K562 (cell line): ENCODE results near the gene GHR. TPM values are rescaled to one million over a fixed set of nuclear protein-coding genes. Genes with fewer than 3 reads are reported as not detected.

Source experiments
- ATAC-seq: fragments of 200-7000 bp; cut with Tn5 transposase; 3 replicates; pipeline ENCODE4 v1.9.1; 2020; ENCODE audit warnings: moderate library complexity
- BruUV-seq: library from RNA; stranded (reverse); fragments of 400-500 nt; replicated peaks from 2 replicates; lab custom pipeline; 2021; lab: Mats Ljungman, UMichigan
- CTCF ChIA-PET: fragments of 300-600 bp; formaldehyde crosslinking; extraction: SDS; loops from one replicate; lab custom pipeline; 2021; ENCODE audit warnings: low intra/inter-chr PET ratio; lab: Yijun Ruan, JAX
- POLR2A ChIA-PET: fragments of 300-600, 350-650 bp; sonication (Branson Sonifier 250); formaldehyde crosslinking; extraction: SDS; loops from one replicate; lab custom pipeline; 2021; ENCODE audit warnings: antibody characterized with exemption, inconsistent platforms; lab: Yijun Ruan, JAX
- DNase-seq, 4 experiments: peaks; one replicate each; pipeline versions ENCODE4 v3.0.0 to v3.0.0-alpha.2; 2011 to 2018; ENCODE audit warnings: low spot score in 3 of 4, mixed read lengths in 3 of 4; ENCODE audit errors: extremely low read depth in 1 of 4
- FAIRE-seq: peaks from 2 replicates; lab custom pipeline; 2011; peaks lifted over from hg19 to GRCh38; lab: Jason Lieb, UNC
- H2AFZ ChIP-seq: 2 replicates; pipeline ENCODE4 v1.6.0; 2011; ENCODE audit warnings: low read depth, low read length, control low read depth, inconsistent platforms
- H3K27ac ChIP-seq: fragments of 200-600 bp; 3 replicates; pipeline ENCODE4 v1.8.0; 2011; ENCODE audit warnings: low read depth, mild to moderate bottlenecking, control low read depth, inconsistent platforms, low read length, moderate library complexity, mixed read lengths; ENCODE audit errors: extremely low read depth
- H3K27me3 ChIP-seq, 2 experiments: fragments of 300-600 bp in 1 of 2; 2 replicates in 1 of 2; 3 replicates in 1 of 2; pipeline versions ENCODE4 v1.6.0 to v1.8.0; 2011; ENCODE audit warnings: inconsistent platforms in 2 of 2, low read length in 2 of 2, mild to moderate bottlenecking in 1 of 2, mixed read lengths in 1 of 2, moderate library complexity in 1 of 2; ENCODE audit not compliant: control insufficient read depth in 2 of 2, insufficient read depth in 2 of 2
- H3K36me3 ChIP-seq: fragments of 300-600 bp; 3 replicates; pipeline ENCODE4 v1.8.0; 2011; ENCODE audit warnings: mild to moderate bottlenecking, low read length, inconsistent platforms; ENCODE audit not compliant: control insufficient read depth, insufficient read depth
- H3K4me1 ChIP-seq, 2 experiments: fragments of 200-600 bp in 1 of 2; replicated peaks in 1 of 2; 2 replicates in 1 of 2; 3 replicates in 1 of 2; pipeline versions ENCODE4 v1.5.1 to v1.8.0; 2011; ENCODE audit warnings: inconsistent platforms in 2 of 2, low read length in 2 of 2, mild to moderate bottlenecking in 1 of 2, mixed read lengths in 1 of 2, moderate library complexity in 1 of 2; ENCODE audit not compliant: control insufficient read depth in 2 of 2, insufficient read depth in 2 of 2
- H3K4me2 ChIP-seq: 2 replicates; pipeline ENCODE4 v1.6.1; 2011; ENCODE audit warnings: low read length, control low read depth, inconsistent platforms, mixed read lengths; ENCODE audit not compliant: insufficient read depth
- H3K4me3 ChIP-seq: fragments of 200-600 bp; sonication (generic), shearing (Covaris generic); 2 replicates; pipeline ENCODE4 v1.5.1; 2016; ENCODE audit warnings: control low read depth, inconsistent platforms
- H3K79me2 ChIP-seq: fragments of 200-600 bp; 3 replicates; pipeline ENCODE4 v1.8.0; 2011; ENCODE audit warnings: low read length, inconsistent platforms; ENCODE audit not compliant: control insufficient read depth, insufficient read depth
- H3K9ac ChIP-seq, 2 experiments: 2 replicates each; pipeline versions ENCODE4 v1.6.0 to v1.6.1; 2011; ENCODE audit warnings: low read depth in 2 of 2, low read length in 2 of 2, control low read depth in 1 of 2, inconsistent platforms in 1 of 2, mild to moderate bottlenecking in 1 of 2, mixed read lengths in 1 of 2; ENCODE audit not compliant: insufficient read depth in 1 of 2
- H3K9me1 ChIP-seq: one replicate; pipeline ENCODE4 v1.6.0; 2011; ENCODE audit warnings: inconsistent platforms, mild to moderate bottlenecking, low read length, moderate library complexity; ENCODE audit not compliant: control insufficient read depth, insufficient read depth
- H3K9me3 ChIP-seq: replicated peaks from 2 replicates; pipeline ENCODE4 v1.5.1; 2011; ENCODE audit warnings: low read depth, low read length, inconsistent platforms; ENCODE audit not compliant: control insufficient read depth, insufficient read depth
- H4K20me1 ChIP-seq: replicated peaks from 2 replicates; pipeline ENCODE4 v1.6.1; 2011; ENCODE audit warnings: low read length, inconsistent platforms, mixed read lengths; ENCODE audit not compliant: control insufficient read depth, insufficient read depth
- DMBX1 ChIP-seq: fragments of 250-450 bp; sonication (Bioruptor Pico); IDR thresholded peaks from 2 replicates; pipeline ENCODE4 v1.8.0; 2022; ENCODE audit warnings: inconsistent platforms, mild to moderate bottlenecking, moderate library complexity, borderline replicate concordance
- GTF2A2 ChIP-seq: IDR thresholded peaks from 2 replicates; pipeline ENCODE4 v1.6.1; 2016; ENCODE audit warnings: mild to moderate bottlenecking, missing genetic modification characterization, missing compliant biosample characterization
- KDM5B ChIP-seq: fragments of 200-600 bp; sonication (generic); IDR thresholded peaks from 2 replicates; pipeline ENCODE4 v1.6.1; 2012; ENCODE audit warnings: low read depth, mild to moderate bottlenecking, moderate library complexity, low read length, control low read depth, inconsistent platforms; ENCODE audit not compliant: insufficient replicate concordance
- MAFG ChIP-seq: fragments of 450-650 bp; conservative IDR thresholded peaks from 2 replicates; pipeline ENCODE4 v1.6.1; 2016; ENCODE audit warnings: missing genetic modification characterization, missing compliant biosample characterization
- NFRKB ChIP-seq: fragments of 450-650 bp; IDR thresholded peaks from 2 replicates; pipeline ENCODE4 v1.6.1; 2016; ENCODE audit warnings: low read depth
- NR4A1 ChIP-seq, 2 experiments: fragments of 250-450 bp in 1 of 2; fragments of 450-650 bp in 1 of 2; sonication (Bioruptor Pico) in 1 of 2; IDR thresholded peaks; 2 replicates each; pipeline versions ENCODE4 v1.4.0 to v1.6.1; 2016 to 2020; ENCODE audit warnings: mild to moderate bottlenecking in 2 of 2, missing compliant biosample characterization in 1 of 2, missing genetic modification characterization in 1 of 2, moderate library complexity in 1 of 2
- PHF21A ChIP-seq: fragments of 450-650 bp; IDR thresholded peaks from 2 replicates; pipeline ENCODE4 v1.6.1; 2017; ENCODE audit warnings: low read depth, borderline replicate concordance
- PHTF2 ChIP-seq: fragments of 250-450 bp; sonication (Bioruptor Pico); IDR thresholded peaks from 2 replicates; pipeline ENCODE4 v1.5.0; 2021; ENCODE audit warnings: mild to moderate bottlenecking
- RBM39 ChIP-seq: fragments of 200-400 bp; formaldehyde crosslinking; optimal IDR thresholded peaks from 2 replicates; pipeline ENCODE3; 2018; ENCODE audit warnings: low read depth, low read length
- RFX1 ChIP-seq: fragments of 450-650 bp; IDR thresholded peaks from 2 replicates; pipeline ENCODE4 v1.6.1; 2016; ENCODE audit warnings: mild to moderate bottlenecking, moderate library complexity
- SIN3B ChIP-seq: fragments of 450-650 bp; IDR thresholded peaks from 2 replicates; pipeline ENCODE4 v1.6.1; 2017; ENCODE audit warnings: low read depth, mild to moderate bottlenecking, moderate library complexity
- SMAD1 ChIP-seq: fragments of 150-350 bp; IDR thresholded peaks from 2 replicates; pipeline ENCODE4 v1.6.1; 2014; ENCODE audit warnings: low read length, low read depth; ENCODE audit not compliant: partially characterized antibody
- SMARCA4 ChIP-seq: fragments of 450-650 bp; IDR thresholded peaks from 2 replicates; pipeline ENCODE4 v1.6.1; 2016
- STAT5B ChIP-seq: fragments of 250-450 bp; sonication (Bioruptor Pico); IDR thresholded peaks from 2 replicates; pipeline ENCODE4 v1.8.0; 2021; ENCODE audit warnings: mild to moderate bottlenecking, inconsistent platforms
- TOE1 ChIP-seq, 2 experiments: fragments of 450-650 bp in 1 of 2; sonication (generic) in 1 of 2; formaldehyde crosslinking in 1 of 2; IDR thresholded peaks; 2 replicates each; pipeline versions ENCODE4 v1.7.1 to v1.8.0; 2016 to 2022; ENCODE audit warnings: borderline replicate concordance in 2 of 2, mild to moderate bottlenecking in 2 of 2, antibody characterized with exemption in 1 of 2, inconsistent platforms in 1 of 2, low read depth in 1 of 2, missing genetic modification reagents in 1 of 2, moderate library complexity in 1 of 2
- ZNF512 ChIP-seq: IDR thresholded peaks from 2 replicates; pipeline ENCODE4 v1.6.1; 2016; ENCODE audit warnings: missing genetic modification characterization, missing compliant biosample characterization
- ZNF583 ChIP-seq: fragments of 250-450 bp; sonication (Bioruptor Pico); IDR thresholded peaks from 2 replicates; pipeline ENCODE4 v1.4.0; 2020
- ZNF764 ChIP-seq: fragments of 250-450 bp; sonication (Bioruptor Pico); IDR thresholded peaks from 2 replicates; pipeline ENCODE4 v1.4.0; 2020; ENCODE audit warnings: low read depth, mild to moderate bottlenecking, moderate library complexity
- WGBS: fragments of 100-300 bp; shearing (Covaris generic); methylation state at CpG from one replicate; pipeline ENCODE4 v1.1.6; 2016; ENCODE audit warnings: low coverage, mixed read lengths; ENCODE audit not compliant: insufficient coverage; ENCODE audit errors: missing lambda C conversion rate; 5-methylcytosine and 5-hydroxymethylcytosine counted together
- in situ Hi-C: fragments of 300-500 bp; cut with MboI; formaldehyde crosslinking; loops from 4 replicates; pipeline ENCODE4 v1.15.0; 2018; ENCODE audit warnings: inconsistent platforms, mixed read lengths
- intact Hi-C: fragments of 100-400 bp; cut with micrococcal nuclease; formaldehyde crosslinking; loops from 2 replicates; pipeline ENCODE4 v1.14.2; 2022
- polyA plus RNA-seq, 8 experiments: library from polyadenylated mRNA; depleted of rRNA in 4 of 8; stranded (reverse) in 5 of 8; unstranded in 3 of 8; fragments of >200 nt; fragmentation: Nextera tagmentation in 2 of 8; fragmentation: Illumina TruSeq in 1 of 8; extraction: Ambion mirVana in 2 of 8; extraction: Trizol in 1 of 8; gene quantifications; 2 replicates each; pipeline versions ENCODE4 v1.2.1 to v1.2.3, GENCODE V29; 2011 to 2014; ENCODE audit warnings: inconsistent platforms in 1 of 8, missing spikeins in 1 of 8
- total RNA-seq, 7 experiments: library from RNA; depleted of rRNA in 6 of 7; stranded (reverse); fragments of >200 nt in 6 of 7; fragmentation: Illumina TruSeq in 2 of 7; extraction: Trizol in 2 of 7; gene quantifications; 2 replicates each; pipeline versions ENCODE4 v1.2.1 to v1.2.3, GENCODE V29; 2011 to 2021; ENCODE audit warnings: low replicate concordance in 1 of 7

Gene GHR
- total and polyA plus RNA-seq, 9 of the 15 experiments (the other 6 are each of a cell fraction or from before 2014, with no cell fraction given), result 0.01 to 0.13 (median 0.07) TPM; not detected in 5

- H3K9me3 ChIP-seq, result no peaks in the 10 kb centered on the region
- FAIRE-seq, result no peak
- H3K79me2 ChIP-seq, result no peaks in the 10 kb centered on the region
- no TSS peak for BruUV-seq
- WGBS, result 0% methylated on average over 3 of the region's 3 CpGs
- no peak overlapping the region for H2AFZ ChIP-seq
- no peaks in the 10 kb centered on the region for H3K4me1 ChIP-seq
- no peak overlapping the region for H3K4me2 ChIP-seq
- no peaks in the 10 kb centered on the region for H3K9me1 ChIP-seq
- TF ChIP-seq ZNF583 (CRISPR knock-in tag) (no peak), ZNF512 (tag) (no peak), KDM5B (no peak), SIN3B (no peak), NFRKB (no peak), ZNF764 (CRISPR knock-in tag) (no peak), SMARCA4 (no peak), NR4A1 (CRISPR knock-in tag; IDR thresholded peaks at IDR 0.05) (no peak), NR4A1 (tag; IDR thresholded peaks at IDR 0.05) (no peak), STAT5B (CRISPR knock-in tag) (no peak), TOE1 (IDR thresholded peaks at IDR 0.05; ENCODE audit: borderline replicate concordance) (no peak), TOE1 (CRISPR knock-in tag; IDR thresholded peaks at IDR 0.05; ENCODE audit: borderline replicate concordance, low read depth) (no peak), PHF21A (no peak), RBM39 (no peak), PHTF2 (CRISPR knock-in tag) (no peak), DMBX1 (CRISPR knock-in tag) (no peak), RFX1 (no peak), MAFG (no peak), SMAD1 (no peak), GTF2A2 (no peak)
- POLR2A ChIA-PET, result no interaction called here
- H3K4me3 ChIP-seq, result no peak overlapping the region
- DNase-seq, result no peak
- no peaks in the 10 kb centered on the region; a peak in 1 of 5 replicates for H3K27me3 ChIP-seq
- intact Hi-C loops (loop anchor here (10.0 kb wide), 3 partner anchors 215 to 795 kb away; no protein-coding TSS in a partner anchor), in situ Hi-C loops (no loop called here)
- ATAC-seq, result no peak
- CTCF ChIA-PET, result no interaction called here
- no peaks in the 10 kb centered on the region for H4K20me1 ChIP-seq
- no peaks in the 10 kb centered on the region for H3K36me3 ChIP-seq
- H3K9ac ChIP-seq, result no peak overlapping the region
- H3K27ac ChIP-seq, result no peak overlapping the region
Observed at GRCh38 chr5:42650084-42650483, 226.8 kb downstream of the GHR start.
